ENCODE data around the gene C11orf86.

GRCh38 chr11:66970371-66970806, 4.7 kb upstream of the C11orf86 start:
- TF ChIP-seq CTCF (IDR thresholded peaks at IDR 0.05) (no peak), POLR2A (IDR thresholded peaks at IDR 0.05) (no peak), POLR2AphosphoS5 (IDR thresholded peaks at IDR 0.05) (no peak)
